Brain microvascular endothelial cell (primary cell): ENCODE data around the gene EPN3.

Experiments
- DNase-seq: peaks from one replicate; pipeline ENCODE4 v3.0.0-alpha.2; 2020
- H3K27ac ChIP-seq: fragments of 250-450 bp; sonication (Bioruptor Pico); 2 replicates; pipeline ENCODE4 v1.5.1; 2020; ENCODE audit warnings: mild to moderate bottlenecking, moderate library complexity
- H3K27me3 ChIP-seq: fragments of 250-450 bp; sonication (Bioruptor Pico); replicated peaks from 2 replicates; pipeline ENCODE4 v1.5.1; 2020; ENCODE audit warnings: mild to moderate bottlenecking
- H3K36me3 ChIP-seq: fragments of 250-450 bp; sonication (Bioruptor Pico); replicated peaks from 2 replicates; pipeline ENCODE4 v1.5.1; 2020; ENCODE audit warnings: mild to moderate bottlenecking
- H3K4me3 ChIP-seq: 2 replicates; pipeline ENCODE4 v1.5.1; 2011; ENCODE audit warnings: low read depth, mild to moderate bottlenecking, control low read depth, low read length, moderate library complexity
- in situ Hi-C: cut with HindIII; loops from 2 replicates; pipeline ENCODE4 v1.10.0; 2017; ENCODE audit warnings: low sequenced_read_pairs, low pct_ligation_motif_present
- TF ChIP-seq, protein P1 (sequence below): IDR thresholded peaks from 2 replicates; pipeline ENCODE4 v1.5.1; 2011; ENCODE audit warnings: low read depth, mild to moderate bottlenecking, moderate library complexity, low read length, control low read depth, inconsistent platforms; ENCODE audit errors: missing control alignments

EPN3 gene

GRCh38 chr17:50589095-50589705, 56.7 kb downstream of the EPN3 start:
- no peak for DNase-seq
- in situ Hi-C loops: no loop called here
- Histone ChIP-seq H3K27ac (no peak overlapping the region), H3K4me3 (no peak overlapping the region), H3K36me3 (no peaks in the 10 kb centered on the region), H3K27me3 (peaks cover 9% of the 10 kb centered on the region)
- TF ChIP-seq, protein P1, sequence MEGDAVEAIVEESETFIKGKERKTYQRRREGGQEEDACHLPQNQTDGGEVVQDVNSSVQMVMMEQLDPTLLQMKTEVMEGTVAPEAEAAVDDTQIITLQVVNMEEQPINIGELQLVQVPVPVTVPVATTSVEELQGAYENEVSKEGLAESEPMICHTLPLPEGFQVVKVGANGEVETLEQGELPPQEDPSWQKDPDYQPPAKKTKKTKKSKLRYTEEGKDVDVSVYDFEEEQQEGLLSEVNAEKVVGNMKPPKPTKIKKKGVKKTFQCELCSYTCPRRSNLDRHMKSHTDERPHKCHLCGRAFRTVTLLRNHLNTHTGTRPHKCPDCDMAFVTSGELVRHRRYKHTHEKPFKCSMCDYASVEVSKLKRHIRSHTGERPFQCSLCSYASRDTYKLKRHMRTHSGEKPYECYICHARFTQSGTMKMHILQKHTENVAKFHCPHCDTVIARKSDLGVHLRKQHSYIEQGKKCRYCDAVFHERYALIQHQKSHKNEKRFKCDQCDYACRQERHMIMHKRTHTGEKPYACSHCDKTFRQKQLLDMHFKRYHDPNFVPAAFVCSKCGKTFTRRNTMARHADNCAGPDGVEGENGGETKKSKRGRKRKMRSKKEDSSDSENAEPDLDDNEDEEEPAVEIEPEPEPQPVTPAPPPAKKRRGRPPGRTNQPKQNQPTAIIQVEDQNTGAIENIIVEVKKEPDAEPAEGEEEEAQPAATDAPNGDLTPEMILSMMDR: no peak

DNA sequence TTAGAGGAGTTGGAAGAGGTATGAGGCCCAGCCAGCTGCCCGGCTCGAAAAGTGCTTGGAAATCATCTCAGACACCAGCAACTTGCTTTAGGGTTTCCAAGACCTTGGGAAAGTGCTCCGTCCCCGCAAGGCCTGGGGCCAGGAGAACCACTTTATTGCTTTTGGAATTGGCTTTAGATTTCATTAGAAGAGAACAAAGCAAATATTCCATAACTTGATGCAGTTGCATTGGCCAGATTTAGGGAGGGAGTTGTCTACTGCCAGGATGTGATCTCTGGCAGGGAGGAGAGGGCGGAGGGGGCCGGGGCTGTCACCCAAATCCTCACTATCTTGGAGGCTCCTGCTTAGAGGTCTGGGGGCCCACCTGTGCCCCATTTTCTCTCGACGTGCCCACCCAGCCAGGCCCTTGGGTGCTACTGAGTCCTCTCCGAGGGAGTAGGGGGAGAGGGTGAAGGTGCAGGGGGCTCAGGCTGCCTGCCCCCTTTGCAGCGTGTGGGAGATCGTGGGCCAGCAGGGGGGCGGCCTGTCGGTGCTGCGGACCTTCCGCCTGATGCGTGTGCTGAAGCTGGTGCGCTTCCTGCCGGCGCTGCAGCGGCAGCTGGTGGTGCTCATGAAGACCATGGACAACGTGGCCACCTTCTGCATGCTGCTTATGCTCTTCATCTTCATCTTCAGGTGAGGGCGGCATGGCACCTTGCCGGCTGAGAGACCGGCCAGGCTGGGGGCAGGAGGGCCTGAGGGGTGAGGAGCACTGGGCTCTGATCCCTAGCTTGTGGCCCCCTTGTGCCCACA, 58.6 kb downstream of the EPN3 start:
- in situ Hi-C loops: no loop called here
- Histone ChIP-seq H3K36me3 (no peaks in the 10 kb centered on the region), H3K27ac (no peak overlapping the region), H3K27me3 (peaks cover 3% of the 10 kb centered on the region), H3K4me3 (no peak overlapping the region)
- no peak for DNase-seq
- TF ChIP-seq, protein P1: no peak

DNA sequence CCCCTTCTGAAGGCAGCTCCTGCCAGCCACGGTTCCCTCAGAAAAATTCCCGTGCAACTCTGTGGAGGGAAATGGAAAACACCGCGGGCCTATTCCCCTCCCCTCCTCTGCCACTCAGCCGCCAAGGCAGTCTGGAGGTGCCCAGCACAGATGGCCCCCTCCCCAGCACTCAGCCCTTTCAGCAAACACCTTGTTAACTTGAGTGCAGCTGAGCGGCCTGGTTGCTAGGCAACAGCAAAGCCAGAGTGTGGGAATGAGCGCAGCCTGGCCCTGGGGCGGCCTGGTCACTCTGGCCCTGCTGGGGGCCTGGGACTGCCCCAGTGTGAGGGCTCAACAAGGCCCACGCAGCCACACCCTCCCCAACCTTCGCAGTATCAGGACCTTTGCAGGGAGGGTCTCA, 60.8 kb downstream of the EPN3 start:
- Histone ChIP-seq H3K27me3 (peaks cover 3% of the 10 kb centered on the region), H3K4me3 (no peak overlapping the region), H3K27ac (no peak overlapping the region), H3K36me3 (no peaks in the 10 kb centered on the region)
- no peak for DNase-seq
- in situ Hi-C loops: no loop called here
- TF ChIP-seq, protein P1: no peak
